K562 (cell line): ENCODE measurements around the gene MMP17. TPM values are rescaled to one million over a fixed set of nuclear protein-coding genes. Genes with fewer than 3 reads are reported as not detected.

ENCODE experiments used
- ATAC-seq: fragments of 200-7000 bp; cut with Tn5 transposase; 3 replicates; pipeline ENCODE4 v1.9.1; 2020; ENCODE audit warnings: moderate library complexity
- BruUV-seq: library from RNA; stranded (reverse); fragments of 400-500 nt; replicated peaks from 2 replicates; lab custom pipeline; 2021; lab: Mats Ljungman, UMichigan
- CTCF ChIA-PET: fragments of 300-600 bp; formaldehyde crosslinking; extraction: SDS; loops from one replicate; lab custom pipeline; 2021; ENCODE audit warnings: low intra/inter-chr PET ratio; lab: Yijun Ruan, JAX
- POLR2A ChIA-PET: fragments of 300-600, 350-650 bp; sonication (Branson Sonifier 250); formaldehyde crosslinking; extraction: SDS; loops from one replicate; lab custom pipeline; 2021; ENCODE audit warnings: antibody characterized with exemption, inconsistent platforms; lab: Yijun Ruan, JAX
- DNase-seq, 4 experiments: peaks; one replicate each; pipeline versions ENCODE4 v3.0.0 to v3.0.0-alpha.2; 2011 to 2018; ENCODE audit warnings: low spot score in 3 of 4, mixed read lengths in 3 of 4; ENCODE audit errors: extremely low read depth in 1 of 4
- FAIRE-seq: peaks from 2 replicates; lab custom pipeline; 2011; peaks lifted over from hg19 to GRCh38; lab: Jason Lieb, UNC
- H2AFZ ChIP-seq: 2 replicates; pipeline ENCODE4 v1.6.0; 2011; ENCODE audit warnings: low read depth, low read length, control low read depth, inconsistent platforms
- H3K27ac ChIP-seq: fragments of 200-600 bp; 3 replicates; pipeline ENCODE4 v1.8.0; 2011; ENCODE audit warnings: low read depth, mild to moderate bottlenecking, control low read depth, inconsistent platforms, low read length, moderate library complexity, mixed read lengths; ENCODE audit errors: extremely low read depth
- H3K27me3 ChIP-seq, 2 experiments: fragments of 300-600 bp in 1 of 2; 2 replicates in 1 of 2; 3 replicates in 1 of 2; pipeline versions ENCODE4 v1.6.0 to v1.8.0; 2011; ENCODE audit warnings: inconsistent platforms in 2 of 2, low read length in 2 of 2, mild to moderate bottlenecking in 1 of 2, mixed read lengths in 1 of 2, moderate library complexity in 1 of 2; ENCODE audit not compliant: control insufficient read depth in 2 of 2, insufficient read depth in 2 of 2
- H3K36me3 ChIP-seq: fragments of 300-600 bp; 3 replicates; pipeline ENCODE4 v1.8.0; 2011; ENCODE audit warnings: mild to moderate bottlenecking, low read length, inconsistent platforms; ENCODE audit not compliant: control insufficient read depth, insufficient read depth
- H3K4me1 ChIP-seq, 2 experiments: fragments of 200-600 bp in 1 of 2; replicated peaks in 1 of 2; 2 replicates in 1 of 2; 3 replicates in 1 of 2; pipeline versions ENCODE4 v1.5.1 to v1.8.0; 2011; ENCODE audit warnings: inconsistent platforms in 2 of 2, low read length in 2 of 2, mild to moderate bottlenecking in 1 of 2, mixed read lengths in 1 of 2, moderate library complexity in 1 of 2; ENCODE audit not compliant: control insufficient read depth in 2 of 2, insufficient read depth in 2 of 2
- H3K4me2 ChIP-seq: 2 replicates; pipeline ENCODE4 v1.6.1; 2011; ENCODE audit warnings: low read length, control low read depth, inconsistent platforms, mixed read lengths; ENCODE audit not compliant: insufficient read depth
- H3K4me3 ChIP-seq: fragments of 200-600 bp; sonication (generic), shearing (Covaris generic); 2 replicates; pipeline ENCODE4 v1.5.1; 2016; ENCODE audit warnings: control low read depth, inconsistent platforms
- H3K79me2 ChIP-seq: fragments of 200-600 bp; 3 replicates; pipeline ENCODE4 v1.8.0; 2011; ENCODE audit warnings: low read length, inconsistent platforms; ENCODE audit not compliant: control insufficient read depth, insufficient read depth
- H3K9ac ChIP-seq, 2 experiments: 2 replicates each; pipeline versions ENCODE4 v1.6.0 to v1.6.1; 2011; ENCODE audit warnings: low read depth in 2 of 2, low read length in 2 of 2, control low read depth in 1 of 2, inconsistent platforms in 1 of 2, mild to moderate bottlenecking in 1 of 2, mixed read lengths in 1 of 2; ENCODE audit not compliant: insufficient read depth in 1 of 2
- H3K9me1 ChIP-seq: one replicate; pipeline ENCODE4 v1.6.0; 2011; ENCODE audit warnings: inconsistent platforms, mild to moderate bottlenecking, low read length, moderate library complexity; ENCODE audit not compliant: control insufficient read depth, insufficient read depth
- H3K9me3 ChIP-seq: replicated peaks from 2 replicates; pipeline ENCODE4 v1.5.1; 2011; ENCODE audit warnings: low read depth, low read length, inconsistent platforms; ENCODE audit not compliant: control insufficient read depth, insufficient read depth
- H4K20me1 ChIP-seq: replicated peaks from 2 replicates; pipeline ENCODE4 v1.6.1; 2011; ENCODE audit warnings: low read length, inconsistent platforms, mixed read lengths; ENCODE audit not compliant: control insufficient read depth, insufficient read depth
- AFF4 ChIP-seq: sonication (generic); formaldehyde crosslinking; IDR thresholded peaks from 2 replicates; pipeline ENCODE4 v1.8.0; 2023; ENCODE audit warnings: mild to moderate bottlenecking, missing genetic modification reagents
- CUX1 ChIP-seq: fragments of 200-800 bp; sonication (Bioruptor generic); IDR thresholded peaks from 2 replicates; pipeline ENCODE4 v1.6.1; 2016; ENCODE audit warnings: missing genetic modification characterization, missing compliant biosample characterization
- ELK1 ChIP-seq: sonication (generic); formaldehyde crosslinking; IDR thresholded peaks from 2 replicates; pipeline ENCODE4 v1.8.1; 2022; ENCODE audit warnings: missing genetic modification reagents
- KLF10 ChIP-seq: fragments of 250-450 bp; sonication (Bioruptor Pico); IDR thresholded peaks from 2 replicates; pipeline ENCODE4 v1.6.1; 2021; ENCODE audit warnings: matching md5 sums
- MED1 ChIP-seq: sonication (generic); formaldehyde crosslinking; IDR thresholded peaks from 2 replicates; pipeline ENCODE4 v1.8.1; 2023; ENCODE audit warnings: missing genetic modification reagents, borderline replicate concordance
- NBN ChIP-seq: fragments of 450-650 bp; IDR thresholded peaks from 2 replicates; pipeline ENCODE4 v1.6.1; 2016; ENCODE audit warnings: low read depth, mild to moderate bottlenecking
- SPI1 ChIP-seq: IDR thresholded peaks from 2 replicates; pipeline ENCODE4 v1.6.1; 2011; ENCODE audit warnings: low read depth, low read length, control low read depth, borderline replicate concordance
- ZNF146 ChIP-seq: IDR thresholded peaks from one replicate; pipeline ENCODE4 v1.6.1; 2018; ENCODE audit warnings: missing compliant biosample characterization; ENCODE audit not compliant: unreplicated experiment
- WGBS: fragments of 100-300 bp; shearing (Covaris generic); methylation state at CpG from one replicate; pipeline ENCODE4 v1.1.6; 2016; ENCODE audit warnings: low coverage, mixed read lengths; ENCODE audit not compliant: insufficient coverage; ENCODE audit errors: missing lambda C conversion rate; 5-methylcytosine and 5-hydroxymethylcytosine counted together
- in situ Hi-C: fragments of 300-500 bp; cut with MboI; formaldehyde crosslinking; loops from 4 replicates; pipeline ENCODE4 v1.15.0; 2018; ENCODE audit warnings: inconsistent platforms, mixed read lengths
- intact Hi-C: fragments of 100-400 bp; cut with micrococcal nuclease; formaldehyde crosslinking; loops from 2 replicates; pipeline ENCODE4 v1.14.2; 2022
- polyA plus RNA-seq, 8 experiments: library from polyadenylated mRNA; depleted of rRNA in 4 of 8; stranded (reverse) in 5 of 8; unstranded in 3 of 8; fragments of >200 nt; fragmentation: Nextera tagmentation in 2 of 8; fragmentation: Illumina TruSeq in 1 of 8; extraction: Ambion mirVana in 2 of 8; extraction: Trizol in 1 of 8; gene quantifications; 2 replicates each; pipeline versions ENCODE4 v1.2.1 to v1.2.3, GENCODE V29; 2011 to 2014; ENCODE audit warnings: inconsistent platforms in 1 of 8, missing spikeins in 1 of 8
- total RNA-seq, 7 experiments: library from RNA; depleted of rRNA in 6 of 7; stranded (reverse); fragments of >200 nt in 6 of 7; fragmentation: Illumina TruSeq in 2 of 7; extraction: Trizol in 2 of 7; gene quantifications; 2 replicates each; pipeline versions ENCODE4 v1.2.1 to v1.2.3, GENCODE V29; 2011 to 2021; ENCODE audit warnings: low replicate concordance in 1 of 7

Gene MMP17
- total and polyA plus RNA-seq, 9 of the 15 experiments (the other 6 are each of a cell fraction or from before 2014, with no cell fraction given): 1.1 to 21.2 (median 17.1) TPM; not detected in 2

- DNase-seq (no peak), FAIRE-seq (no peak), ATAC-seq (no peak)
- Histone ChIP-seq H3K36me3 (no peaks in the 10 kb centered on the region), H3K4me2 (no peak overlapping the region), H4K20me1 (no peaks in the 10 kb centered on the region), H3K4me3 (no peak overlapping the region), H3K27ac (no peak overlapping the region), H3K4me1 (peaks cover 0 to 10% of the 10 kb centered on the region in 2 experiments; a peak in 2 of 5 replicates), H3K27me3 (no peaks in the 10 kb centered on the region), H3K9me3 (no peaks in the 10 kb centered on the region), H3K9ac (no peak overlapping the region), H3K9me1 (no peaks in the 10 kb centered on the region), H3K79me2 (no peaks in the 10 kb centered on the region), H2AFZ (no peak overlapping the region)
- 69% methylated on average over 17 of the region's 21 CpGs for WGBS
- TF ChIP-seq KLF10 (no peak), AFF4 (CRISPR knock-in tag) (no peak), ZNF146 (CRISPR knock-in tag) (no peak), ELK1 (CRISPR knock-in tag) (no peak), MED1 (CRISPR knock-in tag) (no peak), NBN (no peak), CUX1 (CRISPR knock-in tag) (no peak), SPI1 (no peak)
- in situ Hi-C loops: no loop called here
- no TSS peak for BruUV-seq
- ChIA-PET POLR2A (interaction anchor here (0.7 to 1.3 kb wide), 3 partner anchors 8 to 943 kb away, joined by 3 to 6 read pairs (median 3); no protein-coding TSS in a partner anchor), CTCF (no interaction called here)
- intact Hi-C loops: no loop called here
Measured at GRCh38 chr12:131873293-131873692, 45.1 kb downstream of the MMP17 start.
